ENCODE data around the gene CFLAR.

The CFLAR gene

DNA sequence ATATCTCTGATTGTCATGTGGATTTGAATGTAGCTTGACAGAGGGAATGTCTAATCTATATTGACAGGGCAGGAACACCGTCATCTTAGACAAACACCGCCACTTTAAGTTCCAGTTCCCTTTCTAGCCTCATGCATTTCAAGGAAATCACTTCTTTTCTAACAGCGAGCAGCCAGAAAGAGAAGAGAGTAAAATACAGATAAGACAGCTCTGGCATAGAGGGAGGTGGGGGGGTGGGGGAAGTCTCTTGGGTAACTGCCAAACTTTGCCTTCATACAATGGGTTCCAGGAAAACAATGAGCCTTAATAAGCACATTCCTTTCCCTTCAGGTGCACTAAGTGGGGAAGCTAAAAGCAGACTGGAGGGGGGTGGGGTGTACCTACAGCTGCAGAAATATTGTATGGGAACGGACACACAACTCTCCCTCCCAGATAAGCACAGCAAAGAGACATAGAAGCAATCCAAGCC is 104.2 kb downstream of the CFLAR start:
- no peak for FAIRE-seq

GRCh38 chr2:201223089-201224073 is 107.4 kb downstream of the CFLAR start:
- no peak for FAIRE-seq
